NCI-H187 treated with DMSO at 0.1 percent for 48 hours (cell line): ENCODE results near the gene MST1R.

Experiments used
- DNase-seq: peaks from one replicate; lab custom pipeline; 2025; lab: John Stamatoyannopoulos, UW

Gene MST1R

DNA sequence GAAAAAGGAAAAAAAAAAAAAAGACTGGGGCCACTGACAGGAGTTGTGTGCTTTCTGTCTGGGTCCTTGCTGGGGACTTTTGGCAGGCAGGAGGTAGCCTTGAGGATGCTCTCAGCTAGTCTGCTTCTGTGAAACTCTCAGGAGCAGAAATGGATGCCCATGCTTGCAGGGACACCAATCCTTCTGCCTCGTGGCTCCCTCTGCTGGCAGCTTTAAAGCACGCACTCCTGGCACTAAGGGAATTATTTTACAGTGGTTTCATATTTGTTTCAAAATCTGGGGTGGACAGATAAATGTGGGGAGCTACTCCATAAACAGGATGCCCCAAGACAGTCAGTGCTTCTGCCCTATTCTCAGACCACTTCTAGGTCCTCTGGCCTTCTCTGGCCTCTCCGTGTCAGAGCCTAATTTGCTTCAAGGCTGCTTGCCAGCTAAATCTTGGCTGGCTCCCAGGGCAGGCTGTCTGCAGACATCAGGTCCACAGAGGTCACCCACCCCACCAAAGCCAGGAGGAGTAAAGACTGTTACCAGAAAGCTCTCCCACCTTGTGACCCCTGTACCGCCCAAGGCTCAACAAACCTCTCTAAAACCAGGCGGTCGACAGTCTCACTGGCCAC is 64.4 kb downstream of the MST1R start:
- DNase-seq, result no peak
